ENCODE results near the gene PCDHGA3.
A peak's percentile ranks its signal among the peaks of the same experiment; 100 is the strongest.

DNA sequence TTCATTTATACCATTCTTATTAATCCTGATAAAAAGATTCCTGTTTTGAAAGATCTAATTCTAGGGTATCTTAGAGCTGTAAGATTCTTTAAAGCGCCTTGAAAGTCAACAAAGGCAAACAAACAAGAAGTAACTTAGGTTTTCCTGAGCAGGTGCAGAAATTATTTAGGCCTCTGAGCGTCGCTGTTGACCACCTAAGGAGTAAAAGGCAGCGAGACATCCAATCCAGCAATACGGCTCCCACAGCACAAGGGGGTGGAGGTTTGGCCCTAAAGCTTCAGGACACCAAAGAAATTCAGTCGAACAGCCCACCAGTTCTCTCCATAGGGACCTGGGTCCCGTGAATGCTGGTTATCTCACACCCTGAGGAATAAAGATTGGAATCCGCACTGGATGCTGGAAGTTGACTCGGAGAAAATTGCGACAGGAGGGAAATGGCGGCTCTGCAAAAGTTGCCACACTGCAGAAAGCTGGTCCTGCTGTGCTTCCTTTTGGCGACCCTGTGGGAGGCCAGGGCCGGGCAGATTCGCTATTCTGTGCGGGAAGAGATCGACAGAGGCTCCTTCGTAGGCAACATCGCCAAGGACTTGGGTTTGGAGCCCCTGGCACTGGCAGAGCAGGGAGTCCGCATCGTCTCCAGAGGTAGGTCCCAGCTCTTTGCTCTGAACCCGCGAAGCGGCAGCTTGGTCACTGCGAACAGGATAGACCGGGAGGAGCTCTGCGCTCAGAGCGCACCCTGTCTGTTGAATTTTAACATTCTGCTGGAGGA is 4.9 kb upstream of the PCDHGA3 start, which contains the start of gene PCDHGA2:
- TF ChIP-seq, protein P1, sequence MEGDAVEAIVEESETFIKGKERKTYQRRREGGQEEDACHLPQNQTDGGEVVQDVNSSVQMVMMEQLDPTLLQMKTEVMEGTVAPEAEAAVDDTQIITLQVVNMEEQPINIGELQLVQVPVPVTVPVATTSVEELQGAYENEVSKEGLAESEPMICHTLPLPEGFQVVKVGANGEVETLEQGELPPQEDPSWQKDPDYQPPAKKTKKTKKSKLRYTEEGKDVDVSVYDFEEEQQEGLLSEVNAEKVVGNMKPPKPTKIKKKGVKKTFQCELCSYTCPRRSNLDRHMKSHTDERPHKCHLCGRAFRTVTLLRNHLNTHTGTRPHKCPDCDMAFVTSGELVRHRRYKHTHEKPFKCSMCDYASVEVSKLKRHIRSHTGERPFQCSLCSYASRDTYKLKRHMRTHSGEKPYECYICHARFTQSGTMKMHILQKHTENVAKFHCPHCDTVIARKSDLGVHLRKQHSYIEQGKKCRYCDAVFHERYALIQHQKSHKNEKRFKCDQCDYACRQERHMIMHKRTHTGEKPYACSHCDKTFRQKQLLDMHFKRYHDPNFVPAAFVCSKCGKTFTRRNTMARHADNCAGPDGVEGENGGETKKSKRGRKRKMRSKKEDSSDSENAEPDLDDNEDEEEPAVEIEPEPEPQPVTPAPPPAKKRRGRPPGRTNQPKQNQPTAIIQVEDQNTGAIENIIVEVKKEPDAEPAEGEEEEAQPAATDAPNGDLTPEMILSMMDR (IDR thresholded peaks at IDR 0.05): peak; percentile 30; the same call in 1 of the 2 replicates
- no peak for TF ChIP-seq NFYB (CRISPR knock-in tag; conservative IDR thresholded peaks at IDR 0.05; ENCODE audit: low read depth)
- TF ChIP-seq TEAD4 (CRISPR knock-in tag; IDR thresholded peaks at IDR 0.05): no peak
- TF ChIP-seq TP53 (CRISPR knock-in tag; IDR thresholded peaks at IDR 0.05): no peak
- no peak for TF ChIP-seq MYBL2 (CRISPR knock-in tag; IDR thresholded peaks at IDR 0.05)
- TF ChIP-seq SMAD4 (CRISPR knock-in tag; IDR thresholded peaks at IDR 0.05): no peak
- TF ChIP-seq ZNF317 (CRISPR knock-in tag; IDR thresholded peaks at IDR 0.05; ENCODE audit: borderline replicate concordance, low read depth): no peak
- TF ChIP-seq, protein P2, sequence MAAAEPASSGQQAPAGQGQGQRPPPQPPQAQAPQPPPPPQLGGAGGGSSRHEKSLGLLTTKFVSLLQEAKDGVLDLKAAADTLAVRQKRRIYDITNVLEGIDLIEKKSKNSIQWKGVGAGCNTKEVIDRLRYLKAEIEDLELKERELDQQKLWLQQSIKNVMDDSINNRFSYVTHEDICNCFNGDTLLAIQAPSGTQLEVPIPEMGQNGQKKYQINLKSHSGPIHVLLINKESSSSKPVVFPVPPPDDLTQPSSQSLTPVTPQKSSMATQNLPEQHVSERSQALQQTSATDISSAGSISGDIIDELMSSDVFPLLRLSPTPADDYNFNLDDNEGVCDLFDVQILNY (CRISPR knock-in tag; IDR thresholded peaks at IDR 0.05): no peak
- TF ChIP-seq, protein P3, sequence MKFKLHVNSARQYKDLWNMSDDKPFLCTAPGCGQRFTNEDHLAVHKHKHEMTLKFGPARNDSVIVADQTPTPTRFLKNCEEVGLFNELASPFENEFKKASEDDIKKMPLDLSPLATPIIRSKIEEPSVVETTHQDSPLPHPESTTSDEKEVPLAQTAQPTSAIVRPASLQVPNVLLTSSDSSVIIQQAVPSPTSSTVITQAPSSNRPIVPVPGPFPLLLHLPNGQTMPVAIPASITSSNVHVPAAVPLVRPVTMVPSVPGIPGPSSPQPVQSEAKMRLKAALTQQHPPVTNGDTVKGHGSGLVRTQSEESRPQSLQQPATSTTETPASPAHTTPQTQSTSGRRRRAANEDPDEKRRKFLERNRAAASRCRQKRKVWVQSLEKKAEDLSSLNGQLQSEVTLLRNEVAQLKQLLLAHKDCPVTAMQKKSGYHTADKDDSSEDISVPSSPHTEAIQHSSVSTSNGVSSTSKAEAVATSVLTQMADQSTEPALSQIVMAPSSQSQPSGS (CRISPR knock-in tag; IDR thresholded peaks at IDR 0.05; ENCODE audit: borderline replicate concordance, low read depth): no peak
